ENCODE results near the gene LRP1B. TPM values are rescaled to one million over a fixed set of nuclear protein-coding genes. Genes with fewer than 3 reads are reported as not detected.

LRP1B gene
- total and polyA plus RNA-seq, 2 donors (not counting 1 experiment from before 2014, with no cell fraction given): under 0.01 to 0.01 TPM

DNA sequence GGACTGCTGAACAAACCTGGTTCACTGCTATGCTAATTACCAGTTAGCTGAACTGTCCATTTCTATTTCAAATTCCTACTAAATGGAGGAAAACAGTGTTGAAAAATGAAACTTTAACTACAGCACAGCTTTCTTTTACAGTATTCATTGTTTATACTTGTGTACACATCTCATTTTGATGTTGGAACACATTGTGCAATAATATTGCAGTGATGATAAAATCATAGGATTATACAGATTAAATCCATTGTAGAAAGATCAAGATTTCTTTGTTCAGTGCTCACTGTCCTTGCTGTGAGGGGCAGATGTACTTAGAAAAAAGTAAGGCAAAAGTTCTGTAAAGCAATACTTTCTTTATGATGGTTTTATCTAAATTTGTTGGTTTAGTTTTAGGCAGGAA, 1055.1 kb downstream of the LRP1B start:
- DNase-seq (ENCODE audit: low read depth in 2 of 2): peak in 1 of 2 donors; percentile 36
- Histone ChIP-seq H3K9me3 (ENCODE audit: control insufficient read depth, insufficient read depth, low read depth, low read length) (no peaks in the 10 kb centered on the region), H2AFZ (ENCODE audit: low read length) (no peak overlapping the region), H3K9ac (ENCODE audit: insufficient read depth, low read length) (no peak overlapping the region), H3K4me3 (replicated peaks in 1 of 4; ENCODE audit: control extremely low read depth in 1 of 4, insufficient read depth in 1 of 4, low read depth in 3 of 4, low read length in 4 of 4) (no peak overlapping the region), H3K4me1 (ENCODE audit: control insufficient read depth, extremely low read depth, insufficient read depth, low read length) (no peaks in the 10 kb centered on the region), H3K27ac (ENCODE audit: insufficient read depth, low read length) (no peak overlapping the region), H3K4me2 (ENCODE audit: extremely low read depth, insufficient read depth, low read length) (no peak overlapping the region), H3K27me3 (ENCODE audit: control insufficient read depth, insufficient read depth, low read length) (no peaks in the 10 kb centered on the region), H3K79me2 (ENCODE audit: control insufficient read depth, insufficient read depth, low read length) (no peaks in the 10 kb centered on the region), H3K36me3 (ENCODE audit: control insufficient read depth, insufficient read depth, low read length) (no peaks in the 10 kb centered on the region), H4K20me1 (ENCODE audit: control insufficient read depth, extremely low read depth, insufficient read depth, low read length) (no peaks in the 10 kb centered on the region)
- no peak for TF ChIP-seq EZH2 (IDR thresholded peaks at IDR 0.05; ENCODE audit: low read length, missing control alignments)
- no peak for TF ChIP-seq CTCF (conservative IDR thresholded peaks at IDR 0.05 in 1 of 2, IDR thresholded peaks at IDR 0.05 in 1 of 2; ENCODE audit: low read depth in 1 of 2, low read length in 2 of 2)

- no peak for DNase-seq (ENCODE audit: low read depth in 2 of 2)
- Histone ChIP-seq H3K27me3 (ENCODE audit: control insufficient read depth, insufficient read depth, low read length) (no peaks in the 10 kb centered on the region), H3K27ac (ENCODE audit: insufficient read depth, low read length) (no peak overlapping the region), H3K9me3 (ENCODE audit: control insufficient read depth, insufficient read depth, low read depth, low read length) (no peaks in the 10 kb centered on the region), H3K9ac (ENCODE audit: insufficient read depth, low read length) (no peak overlapping the region), H4K20me1 (ENCODE audit: control insufficient read depth, extremely low read depth, insufficient read depth, low read length) (no peaks in the 10 kb centered on the region), H3K4me2 (ENCODE audit: extremely low read depth, insufficient read depth, low read length) (no peak overlapping the region), H3K4me1 (ENCODE audit: control insufficient read depth, extremely low read depth, insufficient read depth, low read length) (no peaks in the 10 kb centered on the region), H3K4me3 (replicated peaks in 1 of 4; ENCODE audit: control extremely low read depth in 1 of 4, insufficient read depth in 1 of 4, low read depth in 3 of 4, low read length in 4 of 4) (no peak overlapping the region), H2AFZ (ENCODE audit: low read length) (no peak overlapping the region), H3K36me3 (ENCODE audit: control insufficient read depth, insufficient read depth, low read length) (no peaks in the 10 kb centered on the region), H3K79me2 (ENCODE audit: control insufficient read depth, insufficient read depth, low read length) (no peaks in the 10 kb centered on the region)
- TF ChIP-seq CTCF (conservative IDR thresholded peaks at IDR 0.05 in 1 of 2, IDR thresholded peaks at IDR 0.05 in 1 of 2; ENCODE audit: low read depth in 1 of 2, low read length in 2 of 2) (no peak), EZH2 (IDR thresholded peaks at IDR 0.05; ENCODE audit: low read length, missing control alignments) (no peak)
Observed at GRCh38 chr2:141068053-141068682, 1062.6 kb downstream of the LRP1B start.

GRCh38 chr2:141065042-141065441, 1065.8 kb downstream of the LRP1B start:
- TF ChIP-seq CTCF (conservative IDR thresholded peaks at IDR 0.05 in 1 of 2, IDR thresholded peaks at IDR 0.05 in 1 of 2; ENCODE audit: low read depth in 1 of 2, low read length in 2 of 2): no peak
- TF ChIP-seq EZH2 (IDR thresholded peaks at IDR 0.05; ENCODE audit: low read length, missing control alignments): no peak
- H3K4me3 ChIP-seq (replicated peaks in 1 of 4; ENCODE audit: control extremely low read depth in 1 of 4, insufficient read depth in 1 of 4, low read depth in 3 of 4, low read length in 4 of 4): no peak overlapping the region
- H3K36me3 ChIP-seq (ENCODE audit: control insufficient read depth, insufficient read depth, low read length): no peaks in the 10 kb centered on the region
- no peak overlapping the region for H3K9ac ChIP-seq (ENCODE audit: insufficient read depth, low read length)
- no peak for DNase-seq (ENCODE audit: low read depth in 2 of 2)
- H3K27me3 ChIP-seq (ENCODE audit: control insufficient read depth, insufficient read depth, low read length): no peaks in the 10 kb centered on the region
- no peaks in the 10 kb centered on the region for H3K79me2 ChIP-seq (ENCODE audit: control insufficient read depth, insufficient read depth, low read length)
- H3K9me3 ChIP-seq (ENCODE audit: control insufficient read depth, insufficient read depth, low read depth, low read length): no peaks in the 10 kb centered on the region
- H3K4me2 ChIP-seq (ENCODE audit: extremely low read depth, insufficient read depth, low read length): no peak overlapping the region
- H3K4me1 ChIP-seq (ENCODE audit: control insufficient read depth, extremely low read depth, insufficient read depth, low read length): no peaks in the 10 kb centered on the region
- H2AFZ ChIP-seq (ENCODE audit: low read length): no peak overlapping the region
- H3K27ac ChIP-seq (ENCODE audit: insufficient read depth, low read length): no peak overlapping the region
- no peaks in the 10 kb centered on the region for H4K20me1 ChIP-seq (ENCODE audit: control insufficient read depth, extremely low read depth, insufficient read depth, low read length)

All from fibroblast of lung (primary cell).